Chondrocyte (in vitro differentiated cells): ENCODE data around the gene CPSF6. TPM values are rescaled to one million over a fixed set of nuclear protein-coding genes. Genes with fewer than 3 reads are reported as not detected.

Source experiments
- DNase-seq: peaks from one replicate; pipeline ENCODE4 v3.0.0; 2021; ENCODE audit warnings: mixed read lengths, low spot score
- H3K27ac Mint-ChIP-seq: one replicate; pipeline ENCODE4 v1.8.0; 2021; ENCODE audit warnings: mild to moderate bottlenecking, moderate library complexity, mixed read lengths; ENCODE audit not compliant: unreplicated experiment
- H3K27me3 Mint-ChIP-seq: 2 replicates; pipeline ENCODE4 v1.8.0; 2021; ENCODE audit warnings: low read depth, mixed read lengths
- H3K36me3 Mint-ChIP-seq: 2 replicates; pipeline ENCODE4 v1.8.0; 2021; ENCODE audit warnings: low read depth, mixed read lengths
- H3K4me1 Mint-ChIP-seq: 2 replicates; pipeline ENCODE4 v1.8.0; 2021; ENCODE audit warnings: low read depth, mild to moderate bottlenecking, mixed read lengths
- H3K4me3 Mint-ChIP-seq: one replicate; pipeline ENCODE4 v1.8.0; 2021; ENCODE audit warnings: mild to moderate bottlenecking, moderate library complexity, mixed read lengths; ENCODE audit not compliant: unreplicated experiment
- H3K9me3 Mint-ChIP-seq: 2 replicates; pipeline ENCODE4 v1.8.0; 2021; ENCODE audit warnings: low read depth, mixed read lengths
- total RNA-seq: library from RNA; stranded (reverse); gene quantifications from 3 replicates; pipeline ENCODE4 v1.2.1, GENCODE V29; 2021
- TF ChIP-seq, protein P1 (sequence below): fragments of 200-600 bp; sonication (generic); IDR thresholded peaks from 2 replicates; pipeline ENCODE4 v1.5.0; 2021; ENCODE audit warnings: antibody characterized with exemption, mild to moderate bottlenecking, moderate library complexity

The CPSF6 gene
- total RNA-seq, 1 donor from 2014 or later = 51.6 TPM

DNA sequence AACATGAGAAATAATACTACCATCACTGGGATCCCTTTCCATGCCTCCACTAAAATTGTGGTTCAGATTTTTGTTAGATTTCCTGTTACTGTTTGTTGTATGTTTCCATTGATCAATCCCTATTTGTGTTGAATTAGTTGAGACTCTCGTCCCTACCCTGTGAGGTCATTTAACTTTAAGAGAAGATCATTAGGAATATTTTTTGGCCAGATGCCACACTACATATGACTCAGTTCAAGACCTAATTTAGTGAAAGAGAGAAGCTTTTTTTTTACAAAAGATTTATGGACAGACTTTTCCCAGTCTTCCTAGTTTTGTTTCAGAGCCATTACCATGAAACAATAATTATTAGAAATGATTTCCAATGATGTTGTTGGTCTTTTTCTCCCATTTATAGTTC, 35.5 kb downstream of the CPSF6 start:
- Mint-ChIP-seq H3K27ac (no peak overlapping the region), H3K4me1 (peaks cover 12% of the 10 kb centered on the region), H3K4me3 (no peak overlapping the region), H3K9me3 (no peaks in the 10 kb centered on the region), H3K27me3 (no peaks in the 10 kb centered on the region), H3K36me3 (peaks cover 13% of the 10 kb centered on the region)
- TF ChIP-seq, protein P1, sequence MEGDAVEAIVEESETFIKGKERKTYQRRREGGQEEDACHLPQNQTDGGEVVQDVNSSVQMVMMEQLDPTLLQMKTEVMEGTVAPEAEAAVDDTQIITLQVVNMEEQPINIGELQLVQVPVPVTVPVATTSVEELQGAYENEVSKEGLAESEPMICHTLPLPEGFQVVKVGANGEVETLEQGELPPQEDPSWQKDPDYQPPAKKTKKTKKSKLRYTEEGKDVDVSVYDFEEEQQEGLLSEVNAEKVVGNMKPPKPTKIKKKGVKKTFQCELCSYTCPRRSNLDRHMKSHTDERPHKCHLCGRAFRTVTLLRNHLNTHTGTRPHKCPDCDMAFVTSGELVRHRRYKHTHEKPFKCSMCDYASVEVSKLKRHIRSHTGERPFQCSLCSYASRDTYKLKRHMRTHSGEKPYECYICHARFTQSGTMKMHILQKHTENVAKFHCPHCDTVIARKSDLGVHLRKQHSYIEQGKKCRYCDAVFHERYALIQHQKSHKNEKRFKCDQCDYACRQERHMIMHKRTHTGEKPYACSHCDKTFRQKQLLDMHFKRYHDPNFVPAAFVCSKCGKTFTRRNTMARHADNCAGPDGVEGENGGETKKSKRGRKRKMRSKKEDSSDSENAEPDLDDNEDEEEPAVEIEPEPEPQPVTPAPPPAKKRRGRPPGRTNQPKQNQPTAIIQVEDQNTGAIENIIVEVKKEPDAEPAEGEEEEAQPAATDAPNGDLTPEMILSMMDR = no peak
- DNase-seq = no peak

DNA sequence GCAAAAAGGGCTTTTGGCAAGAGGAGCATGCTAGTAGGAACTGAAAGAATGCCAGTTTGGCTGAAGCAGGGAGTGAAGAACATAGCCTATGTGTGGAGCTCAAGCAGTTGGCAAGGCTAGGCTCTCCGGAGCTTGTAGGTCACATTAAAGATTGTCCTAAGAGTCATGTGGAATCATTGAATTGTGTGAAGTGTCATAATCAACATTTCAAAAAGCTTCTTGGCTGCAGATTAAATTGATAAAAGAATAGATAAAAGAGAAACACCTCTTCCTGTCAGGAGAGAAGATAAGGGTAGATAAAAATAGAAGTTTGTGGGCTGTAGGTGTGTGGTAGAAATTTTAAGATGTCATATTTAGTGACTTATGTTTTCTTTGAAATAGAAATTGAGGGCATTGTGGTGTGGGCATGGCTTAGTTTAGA, 36.1 kb downstream of the CPSF6 start:
- H3K4me3 Mint-ChIP-seq = no peak overlapping the region
- H3K36me3 Mint-ChIP-seq = peaks cover 13% of the 10 kb centered on the region
- no peaks in the 10 kb centered on the region for H3K27me3 Mint-ChIP-seq
- peaks cover 12% of the 10 kb centered on the region for H3K4me1 Mint-ChIP-seq
- TF ChIP-seq, protein P1 = no peak
- no peaks in the 10 kb centered on the region for H3K9me3 Mint-ChIP-seq
- H3K27ac Mint-ChIP-seq = no peak overlapping the region
- DNase-seq = no peak

DNA sequence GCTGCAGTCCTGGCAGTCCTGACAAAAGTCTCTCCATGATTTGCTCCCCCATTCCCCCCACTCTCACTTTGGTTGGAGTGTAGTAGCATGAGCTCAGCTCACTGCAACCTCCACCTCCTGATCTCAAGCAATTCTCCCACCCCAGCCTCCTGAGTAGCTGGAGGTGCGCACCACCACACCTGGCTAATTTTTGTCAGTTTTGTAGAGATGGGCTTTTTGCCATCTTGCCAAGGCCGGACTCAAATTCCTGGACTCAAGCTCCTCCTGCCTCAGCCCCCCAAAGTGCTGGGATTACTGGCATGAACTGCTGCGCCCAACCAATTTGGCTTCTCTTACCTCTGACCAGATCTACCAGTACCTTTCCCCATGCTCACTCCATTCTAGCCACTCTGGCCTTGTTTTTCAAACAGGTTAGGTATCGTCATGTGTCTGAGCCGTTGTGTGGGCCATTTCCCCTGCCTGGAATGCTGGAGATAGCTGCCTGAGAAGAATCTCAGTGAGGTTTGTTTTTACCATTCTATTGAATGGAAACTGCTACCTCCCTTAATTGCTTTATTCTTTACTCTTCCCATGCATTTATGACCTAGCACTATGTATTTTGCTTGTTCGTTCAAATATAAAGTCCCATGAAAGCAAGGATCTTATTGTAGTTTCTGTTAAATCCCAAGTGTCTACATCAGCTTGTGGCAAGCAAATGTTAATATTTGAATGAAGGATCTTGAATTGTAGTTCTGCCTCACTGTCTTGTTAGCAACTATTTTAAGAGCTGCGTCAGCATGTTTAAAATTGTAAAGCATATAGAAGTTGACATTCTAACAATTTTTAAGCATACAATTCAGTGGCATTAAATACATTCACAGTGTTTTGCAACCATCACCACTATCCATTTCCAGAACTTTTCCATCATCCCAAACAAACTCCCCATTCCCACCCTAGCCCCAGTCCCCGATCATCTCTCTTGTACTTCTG, 39.7 kb downstream of the CPSF6 start:
- no peak for DNase-seq
- Mint-ChIP-seq H3K9me3 (no peaks in the 10 kb centered on the region), H3K4me1 (peaks cover 18% of the 10 kb centered on the region), H3K4me3 (no peak overlapping the region), H3K36me3 (peaks cover 9% of the 10 kb centered on the region), H3K27ac (no peak overlapping the region), H3K27me3 (peaks cover 3% of the 10 kb centered on the region)
- TF ChIP-seq, protein P1 = no peak

DNA sequence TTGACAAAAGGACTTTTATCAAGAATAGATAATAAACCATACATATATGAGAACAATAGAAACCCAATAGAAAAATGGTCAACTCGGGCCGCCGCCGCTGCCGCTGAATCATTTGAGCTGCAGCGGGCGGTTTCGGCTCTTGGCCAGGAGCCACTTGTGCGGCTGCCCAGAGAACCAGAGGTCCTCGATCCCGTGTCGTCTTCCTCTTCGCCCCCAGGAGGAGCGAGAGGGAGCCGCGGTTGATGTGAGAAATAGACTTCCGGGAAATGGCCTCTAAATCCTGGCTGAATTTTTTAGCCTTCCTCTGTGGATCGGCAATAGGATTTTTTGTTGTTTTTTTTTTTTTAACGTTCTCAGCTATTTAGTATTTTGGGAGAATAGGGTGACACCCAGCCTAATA, 44.8 kb downstream of the CPSF6 start:
- TF ChIP-seq, protein P1 = peak; percentile 43
- Mint-ChIP-seq H3K9me3 (no peaks in the 10 kb centered on the region), H3K36me3 (no peaks in the 10 kb centered on the region), H3K27me3 (peaks cover 4% of the 10 kb centered on the region), H3K27ac (no peak overlapping the region), H3K4me3 (peak overlapping the region; percentile 53), H3K4me1 (peaks cover 17% of the 10 kb centered on the region)
- no peak for DNase-seq

DNA sequence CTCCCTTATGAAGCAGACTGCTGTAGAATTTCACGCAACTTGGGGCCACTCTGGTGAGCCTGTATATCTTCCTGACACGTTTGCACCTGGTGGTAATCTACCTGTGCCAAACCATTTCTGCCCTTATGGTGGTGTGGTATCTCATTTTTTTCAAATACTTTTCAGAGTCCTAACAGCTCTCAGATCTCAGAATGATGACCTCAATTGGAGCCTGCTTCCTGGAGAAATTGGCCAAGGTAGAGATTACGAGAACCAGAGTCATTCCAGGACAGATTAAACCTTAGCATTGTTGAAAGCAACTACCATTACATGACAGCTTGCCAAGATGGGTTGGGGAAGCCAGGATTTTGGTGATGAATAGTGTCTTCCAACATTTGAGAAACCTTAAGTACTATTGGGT, 48.2 kb downstream of the CPSF6 start:
- TF ChIP-seq, protein P1 = no peak
- Mint-ChIP-seq H3K36me3 (no peaks in the 10 kb centered on the region), H3K9me3 (no peaks in the 10 kb centered on the region), H3K27me3 (peaks cover 29% of the 10 kb centered on the region), H3K27ac (no peak overlapping the region), H3K4me3 (no peak overlapping the region), H3K4me1 (peaks cover 17% of the 10 kb centered on the region)
- no peak for DNase-seq
